Effector memory CD4-positive, alpha-beta T cell (primary cell): Measurements from ENCODE around the gene RIPK4.

ENCODE experiments used
- DNase-seq, 3 donors: peaks; one replicate each; pipeline ENCODE4 v3.0.0-alpha.2; 2020
- H3K27ac ChIP-seq: 2 replicates; pipeline ENCODE4 v1.7.0; 2013; ENCODE audit warnings: mild to moderate bottlenecking, low read length, moderate library complexity; ENCODE audit not compliant: insufficient read depth, poor library complexity, severe bottlenecking
- H3K27me3 ChIP-seq: replicated peaks from 2 replicates; pipeline ENCODE4 v1.7.0; 2013; ENCODE audit warnings: mild to moderate bottlenecking, low read length; ENCODE audit not compliant: insufficient read depth, control insufficient read depth, poor library complexity, severe bottlenecking
- H3K36me3 ChIP-seq: 2 replicates; pipeline ENCODE4 v1.7.0; 2013; ENCODE audit warnings: mild to moderate bottlenecking, low read length, moderate library complexity; ENCODE audit not compliant: control insufficient read depth, insufficient read depth
- H3K4me1 ChIP-seq: 2 replicates; pipeline ENCODE4 v1.7.0; 2013; ENCODE audit warnings: low read length, mild to moderate bottlenecking; ENCODE audit not compliant: control insufficient read depth, insufficient read depth, poor library complexity, severe bottlenecking
- H3K4me3 ChIP-seq: 2 replicates; pipeline ENCODE4 v1.7.0; 2013; ENCODE audit warnings: low read length, low read depth, mild to moderate bottlenecking; ENCODE audit not compliant: insufficient read depth, poor library complexity, severe bottlenecking
- H3K9me3 ChIP-seq: 2 replicates; pipeline ENCODE4 v1.7.0; 2013; ENCODE audit warnings: mild to moderate bottlenecking, low read length, moderate library complexity; ENCODE audit not compliant: control insufficient read depth

RIPK4 gene

GRCh38 chr21:41709166-41709565, 57.7 kb downstream of the RIPK4 start:
- Histone ChIP-seq H3K27ac (no peak overlapping the region), H3K9me3 (no peaks in the 10 kb centered on the region), H3K27me3 (peaks cover 8% of the 10 kb centered on the region), H3K4me1 (no peaks in the 10 kb centered on the region), H3K4me3 (no peak overlapping the region), H3K36me3 (no peaks in the 10 kb centered on the region)
- DNase-seq, result no peak

DNA sequence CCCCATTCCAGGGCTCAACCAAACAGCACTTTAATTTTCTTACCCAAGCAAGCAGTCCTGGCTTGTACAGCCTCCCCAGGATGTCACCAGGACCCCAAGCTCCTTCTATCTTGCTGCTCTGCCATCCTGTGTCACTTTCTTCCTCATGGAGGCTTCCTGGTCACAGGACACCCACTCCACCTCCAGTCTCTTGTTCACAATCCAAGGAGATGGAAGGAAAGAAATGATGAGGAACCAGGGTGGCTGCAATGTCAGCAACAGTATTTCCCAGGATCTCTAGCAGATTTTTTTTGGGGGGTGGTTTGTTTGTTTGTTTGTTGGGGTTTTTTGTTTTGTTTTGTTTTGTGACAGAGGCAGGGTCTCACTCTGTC, 58.9 kb downstream of the RIPK4 start:
- Histone ChIP-seq H3K4me3 (no peak overlapping the region), H3K27me3 (peaks cover 8% of the 10 kb centered on the region), H3K27ac (no peak overlapping the region), H3K4me1 (no peaks in the 10 kb centered on the region), H3K9me3 (no peaks in the 10 kb centered on the region), H3K36me3 (no peaks in the 10 kb centered on the region)
- DNase-seq, result no peak

DNA sequence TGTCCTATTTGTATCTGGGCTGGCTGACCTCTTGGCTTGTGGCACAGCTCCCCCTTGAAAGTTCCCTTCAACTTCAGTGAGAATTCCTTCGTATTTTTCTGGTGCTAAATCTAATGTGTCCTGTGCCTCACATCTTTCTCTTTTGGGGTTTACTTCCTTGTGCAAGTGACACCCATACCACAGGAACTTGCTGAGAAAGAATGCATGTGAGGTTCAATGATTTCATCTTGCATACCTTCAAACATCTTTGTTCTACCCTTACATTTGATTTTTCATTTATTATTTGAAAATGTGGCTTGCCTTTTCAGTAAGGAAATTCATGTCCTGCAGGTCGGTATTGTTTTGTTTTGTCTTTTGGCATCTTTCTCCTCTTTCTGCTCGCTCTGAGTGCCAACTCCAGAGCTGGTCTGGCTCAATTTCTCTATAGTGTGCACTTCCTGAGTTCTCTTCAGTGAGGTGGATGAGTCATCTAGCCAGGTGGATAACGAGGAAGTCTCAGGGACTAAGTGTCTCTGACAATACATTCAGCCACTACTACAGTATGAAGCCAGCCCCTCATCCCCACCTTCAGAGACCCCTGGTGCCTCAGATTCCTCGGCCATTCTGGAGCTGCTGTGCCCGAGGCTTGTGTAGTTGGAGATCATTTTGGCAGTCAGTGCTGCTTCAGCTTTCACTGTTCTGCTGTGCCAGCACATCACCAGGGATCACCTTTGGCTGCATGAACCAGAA, 59.5 kb downstream of the RIPK4 start:
- Histone ChIP-seq H3K36me3 (no peaks in the 10 kb centered on the region), H3K4me3 (no peak overlapping the region), H3K27ac (no peak overlapping the region), H3K27me3 (peaks cover 8% of the 10 kb centered on the region), H3K9me3 (no peaks in the 10 kb centered on the region), H3K4me1 (no peaks in the 10 kb centered on the region)
- DNase-seq, result no peak

- H3K4me3 ChIP-seq, result no peak overlapping the region
- no peaks in the 10 kb centered on the region for H3K9me3 ChIP-seq
- no peaks in the 10 kb centered on the region for H3K36me3 ChIP-seq
- H3K4me1 ChIP-seq, result no peaks in the 10 kb centered on the region
- no peak for DNase-seq
- peaks cover 8% of the 10 kb centered on the region for H3K27me3 ChIP-seq
- H3K27ac ChIP-seq, result no peak overlapping the region
Measured at GRCh38 chr21:41706678-41707077, 60.2 kb downstream of the RIPK4 start.

DNA sequence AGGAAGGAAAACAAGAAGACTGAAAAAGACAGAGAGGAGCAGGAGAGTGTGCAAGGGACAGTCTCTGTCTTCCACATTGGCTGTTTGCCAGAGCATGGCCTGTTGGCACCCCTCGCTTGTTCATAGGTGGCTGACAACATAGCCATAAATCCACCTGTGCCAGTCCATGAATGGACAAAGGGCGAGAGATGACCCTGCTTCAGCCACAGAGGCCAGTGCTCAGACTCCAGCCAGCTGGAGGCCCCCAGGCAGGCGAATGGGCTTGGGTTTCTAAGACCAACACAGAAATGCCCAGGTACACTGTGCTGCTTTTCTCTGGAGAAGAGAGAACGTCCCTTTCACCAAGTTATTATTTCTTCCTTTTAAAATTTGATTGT, 60.6 kb downstream of the RIPK4 start:
- Histone ChIP-seq H3K4me3 (no peak overlapping the region), H3K27me3 (peaks cover 8% of the 10 kb centered on the region), H3K27ac (no peak overlapping the region), H3K36me3 (no peaks in the 10 kb centered on the region), H3K4me1 (no peaks in the 10 kb centered on the region), H3K9me3 (no peaks in the 10 kb centered on the region)
- DNase-seq, result no peak

DNA sequence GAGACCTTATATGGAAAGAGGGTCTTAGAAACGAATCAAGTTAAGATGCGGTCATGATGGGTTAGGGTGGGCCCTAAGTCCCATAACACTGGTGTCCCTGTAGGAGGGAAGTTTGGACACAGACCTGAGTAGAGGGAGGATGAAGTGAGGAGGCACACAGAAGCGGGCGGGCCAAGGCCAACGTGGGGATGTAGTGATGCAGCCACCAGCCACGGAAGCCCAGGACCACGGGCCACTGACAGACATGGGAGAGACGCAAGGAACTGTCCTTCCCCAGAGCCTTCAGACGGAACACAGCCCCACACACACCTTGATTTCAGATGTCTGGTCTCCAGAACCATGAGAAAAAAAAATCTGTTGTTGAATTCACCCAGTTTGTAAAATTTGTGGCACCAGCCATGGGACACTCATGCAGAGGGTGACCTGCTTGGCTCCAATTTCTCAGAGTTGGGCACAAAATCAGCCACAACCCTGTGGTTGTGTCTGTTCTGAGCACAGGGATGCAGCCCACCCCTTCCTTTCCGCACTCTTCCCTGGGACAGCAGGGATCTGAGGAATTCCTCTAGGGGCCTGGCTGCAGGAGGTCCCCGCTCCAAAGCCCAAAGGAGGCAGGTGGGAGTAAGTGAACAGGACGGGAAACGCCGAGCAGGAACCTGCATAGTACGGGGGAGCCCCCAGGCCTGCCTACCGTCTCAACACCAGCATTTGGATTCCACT, 61.1 kb downstream of the RIPK4 start:
- no peaks in the 10 kb centered on the region for H3K9me3 ChIP-seq
- DNase-seq, result no peak
- H3K36me3 ChIP-seq, result no peaks in the 10 kb centered on the region
- no peak overlapping the region for H3K27ac ChIP-seq
- no peak overlapping the region for H3K4me3 ChIP-seq
- H3K4me1 ChIP-seq, result no peaks in the 10 kb centered on the region
- H3K27me3 ChIP-seq, result peaks cover 8% of the 10 kb centered on the region

- no peak overlapping the region for H3K27ac ChIP-seq
- no peaks in the 10 kb centered on the region for H3K36me3 ChIP-seq
- H3K4me1 ChIP-seq, result no peaks in the 10 kb centered on the region
- no peaks in the 10 kb centered on the region for H3K9me3 ChIP-seq
- peaks cover 4% of the 10 kb centered on the region for H3K27me3 ChIP-seq
- no peak overlapping the region for H3K4me3 ChIP-seq
- DNase-seq, result no peak
Measured at GRCh38 chr21:41703857-41704501, 62.9 kb downstream of the RIPK4 start.

DNA sequence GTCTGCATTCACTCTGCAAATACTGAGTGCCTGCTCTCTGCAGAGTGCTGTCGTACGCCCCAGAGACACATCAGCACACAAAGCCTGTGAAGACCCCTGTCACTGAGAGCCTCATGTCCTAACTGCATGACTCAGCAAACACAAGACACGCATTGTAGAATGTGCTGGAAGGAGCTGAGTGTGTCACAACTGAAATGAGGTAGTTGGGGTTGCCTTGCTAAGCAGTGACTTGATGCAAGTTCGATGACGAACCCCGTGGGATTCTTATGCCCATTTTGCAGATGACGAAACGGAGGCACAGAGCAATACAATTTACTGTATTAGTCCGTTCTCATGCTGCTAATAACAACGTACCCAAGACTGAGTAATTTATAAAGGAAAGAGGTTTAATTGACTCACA, 65.1 kb downstream of the RIPK4 start:
- H3K36me3 ChIP-seq, result no peaks in the 10 kb centered on the region
- H3K27ac ChIP-seq, result no peak overlapping the region
- H3K9me3 ChIP-seq, result no peaks in the 10 kb centered on the region
- H3K4me1 ChIP-seq, result no peaks in the 10 kb centered on the region
- no peak for DNase-seq
- no peaks in the 10 kb centered on the region for H3K27me3 ChIP-seq
- H3K4me3 ChIP-seq, result no peak overlapping the region

DNA sequence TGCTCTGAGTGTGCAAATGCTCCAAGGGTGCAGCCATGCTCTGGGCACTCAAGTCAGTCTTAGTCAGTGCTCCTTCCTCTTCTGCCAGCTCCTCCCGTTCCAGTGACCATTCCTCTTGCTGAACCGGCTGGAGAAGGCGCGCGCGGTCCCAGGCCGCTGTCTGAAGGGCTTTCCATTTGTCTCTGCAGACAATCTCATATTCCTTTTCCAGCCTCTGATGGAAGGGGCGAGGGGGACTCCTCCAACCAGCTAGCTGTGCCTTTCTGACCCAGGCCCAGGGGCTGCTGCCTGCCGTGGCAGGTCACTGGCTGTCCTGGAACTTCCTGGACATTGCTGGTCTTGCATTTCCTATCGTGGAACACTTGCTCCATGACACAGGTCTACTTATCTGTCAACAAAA, 67.5 kb downstream of the RIPK4 start:
- H3K4me3 ChIP-seq, result no peak overlapping the region
- no peaks in the 10 kb centered on the region for H3K27me3 ChIP-seq
- no peak overlapping the region for H3K27ac ChIP-seq
- no peaks in the 10 kb centered on the region for H3K9me3 ChIP-seq
- H3K4me1 ChIP-seq, result no peaks in the 10 kb centered on the region
- DNase-seq, result no peak
- H3K36me3 ChIP-seq, result no peaks in the 10 kb centered on the region

- no peak for DNase-seq
- Histone ChIP-seq H3K36me3 (no peaks in the 10 kb centered on the region), H3K4me3 (no peak overlapping the region), H3K9me3 (no peaks in the 10 kb centered on the region), H3K4me1 (no peaks in the 10 kb centered on the region), H3K27me3 (no peaks in the 10 kb centered on the region), H3K27ac (no peak overlapping the region)
Measured at GRCh38 chr21:41698071-41698470, 68.8 kb downstream of the RIPK4 start.
